WERI-Rb-1 (cell line): Measurements from ENCODE around the gene ELAC1.
"Not testable (repeated sequence)": the region's sequence is repeated elsewhere in the genome, so short reads cannot be mapped to it uniquely, and the experiment has no call there.

Experiments
- DNase-seq: peaks from one replicate; pipeline ENCODE4 v3.0.0-alpha.2; 2020
- H3K27ac ChIP-seq: fragments of 250-450 bp; sonication (Bioruptor Pico); 2 replicates; pipeline ENCODE4 v1.5.1; 2020; ENCODE audit warnings: mild to moderate bottlenecking, moderate library complexity
- H3K27me3 ChIP-seq: fragments of 250-450 bp; sonication (Bioruptor Pico); 2 replicates; pipeline ENCODE4 v1.5.1; 2021; ENCODE audit warnings: mild to moderate bottlenecking, low read depth, moderate library complexity; ENCODE audit not compliant: insufficient read depth, severe bottlenecking
- H3K36me3 ChIP-seq: fragments of 250-450 bp; sonication (Bioruptor Pico); 2 replicates; pipeline ENCODE4 v1.5.1; 2020; ENCODE audit warnings: mild to moderate bottlenecking, moderate library complexity
- H3K4me3 ChIP-seq: 2 replicates; pipeline ENCODE4 v1.5.1; 2011; ENCODE audit warnings: low read depth, mild to moderate bottlenecking, control low read depth, low read length
- H3K9me3 ChIP-seq: fragments of 250-450 bp; sonication (Bioruptor Pico); 2 replicates; pipeline ENCODE4 v1.5.1; 2021; ENCODE audit warnings: mild to moderate bottlenecking, moderate library complexity; ENCODE audit not compliant: severe bottlenecking
- CTCF ChIP-seq: IDR thresholded peaks from 2 replicates; pipeline ENCODE4 v1.5.1; 2011; ENCODE audit warnings: low read depth, mild to moderate bottlenecking, control low read depth, inconsistent platforms, low read length

The ELAC1 gene

DNA sequence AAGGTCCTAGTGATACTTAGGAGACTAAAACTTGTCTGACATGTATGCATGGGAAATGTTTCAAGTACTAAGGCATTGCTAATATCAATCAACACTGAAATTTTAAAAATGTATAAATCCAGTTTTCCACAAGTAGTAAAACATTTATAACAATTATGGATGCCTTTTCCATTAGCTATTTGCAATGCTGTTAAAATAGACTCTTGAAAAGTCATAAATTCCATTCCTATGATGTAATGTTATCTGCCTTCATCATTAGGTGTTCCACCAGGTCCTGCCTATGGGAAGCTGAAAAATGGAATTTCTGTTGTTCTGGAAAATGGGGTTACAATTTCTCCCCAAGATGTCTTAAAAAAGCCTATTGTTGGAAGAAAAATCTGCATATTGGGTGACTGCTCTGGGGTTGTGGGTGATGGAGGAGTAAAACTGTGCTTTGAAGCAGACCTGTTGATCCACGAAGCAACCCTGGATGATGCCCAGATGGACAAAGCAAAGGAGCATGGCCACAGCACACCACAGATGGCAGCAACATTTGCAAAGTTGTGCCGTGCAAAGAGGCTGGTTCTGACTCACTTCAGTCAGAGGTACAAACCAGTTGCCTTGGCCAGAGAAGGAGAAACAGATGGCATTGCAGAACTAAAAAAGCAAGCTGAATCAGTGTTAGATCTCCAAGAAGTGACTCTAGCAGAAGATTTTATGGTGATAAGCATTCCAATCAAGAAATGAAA is 18.7 kb downstream of the ELAC1 start:
- Histone ChIP-seq H3K27ac (no peak overlapping the region), H3K4me3 (no peak overlapping the region), H3K36me3 (no peaks in the 10 kb centered on the region; the same call in 1 of the 2 replicates), H3K9me3 (no peaks in the 10 kb centered on the region), H3K27me3 (no peaks in the 10 kb centered on the region)
- TF ChIP-seq CTCF: no peak
- no peak for DNase-seq

DNA sequence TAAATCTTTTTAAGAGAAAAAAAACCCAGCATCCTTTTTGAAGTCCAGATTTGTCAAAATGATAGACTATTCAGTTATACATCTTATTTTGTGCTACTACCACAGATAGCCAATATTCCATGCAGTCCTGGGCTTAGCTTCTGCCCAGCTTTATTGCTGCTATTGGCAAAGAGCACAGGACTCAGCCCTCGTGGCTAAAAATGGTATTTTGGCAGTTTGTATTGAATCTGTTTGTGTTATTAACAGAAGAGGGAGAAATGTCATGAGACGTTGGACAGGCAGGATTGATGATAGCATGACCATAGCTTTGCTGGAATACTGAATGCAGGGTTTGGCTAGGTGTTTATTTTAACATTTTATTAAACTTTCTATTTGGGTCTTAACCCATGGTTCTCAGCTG is 19.4 kb downstream of the ELAC1 start:
- no peak for TF ChIP-seq CTCF
- Histone ChIP-seq H3K4me3 (no peak overlapping the region), H3K27me3 (no peaks in the 10 kb centered on the region), H3K36me3 (no peaks in the 10 kb centered on the region; the same call in 1 of the 2 replicates), H3K27ac (no peak overlapping the region), H3K9me3 (no peaks in the 10 kb centered on the region)
- DNase-seq: no peak

DNA sequence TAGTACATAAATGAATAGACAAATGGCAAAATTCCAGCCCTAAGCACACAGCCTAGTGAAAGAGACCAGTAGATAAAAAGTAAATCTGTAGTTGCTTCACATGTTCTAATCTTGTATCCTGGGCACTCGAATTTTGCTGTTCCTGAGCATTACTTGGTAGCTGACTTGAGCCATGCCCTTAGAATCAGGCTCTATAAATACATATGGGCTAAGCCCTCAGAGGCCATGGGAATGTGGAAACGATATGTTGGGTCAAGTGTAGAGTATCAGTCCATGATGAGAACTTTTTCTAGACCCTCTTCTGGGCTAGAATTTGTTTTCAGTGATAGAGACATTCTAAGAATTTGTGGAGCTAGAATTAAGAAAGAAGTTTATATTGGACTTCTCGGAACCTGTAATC is 21.9 kb downstream of the ELAC1 start:
- no peak for TF ChIP-seq CTCF
- Histone ChIP-seq H3K27me3 (no peaks in the 10 kb centered on the region), H3K9me3 (no peaks in the 10 kb centered on the region), H3K4me3 (no peak overlapping the region), H3K27ac (no peak overlapping the region), H3K36me3 (no peaks in the 10 kb centered on the region)
- DNase-seq: no peak

- Histone ChIP-seq H3K36me3 (no peaks in the 10 kb centered on the region), H3K4me3 (no peak overlapping the region), H3K9me3 (no peaks in the 10 kb centered on the region), H3K27me3 (no peaks in the 10 kb centered on the region), H3K27ac (no peak overlapping the region)
- TF ChIP-seq CTCF: no peak
- no peak for DNase-seq
Measured at GRCh38 chr18:50992351-50992762, 24.5 kb downstream of the ELAC1 start.

DNA sequence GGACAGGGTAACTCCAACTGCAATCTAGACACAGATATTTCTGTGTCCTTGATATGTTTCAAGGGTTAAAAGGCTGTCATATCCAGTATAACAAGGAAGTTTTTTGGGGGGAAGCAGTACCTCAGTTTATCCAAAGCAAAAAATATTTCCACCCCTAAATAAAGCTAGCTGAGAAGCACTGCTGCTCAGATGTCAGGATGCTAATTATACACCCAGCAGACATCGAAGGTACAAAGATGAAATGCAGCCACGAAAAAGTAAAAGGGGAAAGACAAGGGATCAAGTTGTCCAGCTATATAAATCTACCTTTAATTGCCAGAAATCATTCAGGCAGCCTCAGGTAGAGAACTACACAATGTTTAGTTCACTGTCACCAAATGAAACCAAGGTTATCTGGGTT is 26.2 kb downstream of the ELAC1 start:
- Histone ChIP-seq H3K36me3 (no peaks in the 10 kb centered on the region), H3K27me3 (no peaks in the 10 kb centered on the region), H3K4me3 (no peak overlapping the region), H3K9me3 (no peaks in the 10 kb centered on the region), H3K27ac (no peak overlapping the region)
- no peak for TF ChIP-seq CTCF
- DNase-seq: no peak

DNA sequence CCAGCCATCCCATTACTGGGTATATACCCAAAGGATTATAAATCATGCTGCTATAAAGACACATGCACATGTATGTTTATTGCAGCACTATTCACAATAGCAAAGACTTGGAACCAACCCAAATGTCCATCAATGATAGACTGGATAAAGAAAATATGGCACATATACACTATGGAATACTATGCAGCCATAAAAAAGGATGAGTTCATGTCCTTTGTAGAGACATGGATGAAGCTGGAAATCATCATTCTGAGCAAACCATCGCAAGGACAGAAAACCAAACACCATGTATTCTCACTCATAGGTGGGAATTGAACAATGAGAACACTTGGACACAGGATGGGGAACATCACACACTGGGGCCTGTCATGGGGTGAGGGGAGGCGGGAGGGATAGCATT is 35.3 kb downstream of the ELAC1 start:
- H3K4me3 ChIP-seq, H3K27me3 ChIP-seq, H3K27ac ChIP-seq, DNase-seq, H3K9me3 ChIP-seq, H3K36me3 ChIP-seq: not testable (repeated sequence)
